ENCODE measurements around the gene GPD1L.

DNA sequence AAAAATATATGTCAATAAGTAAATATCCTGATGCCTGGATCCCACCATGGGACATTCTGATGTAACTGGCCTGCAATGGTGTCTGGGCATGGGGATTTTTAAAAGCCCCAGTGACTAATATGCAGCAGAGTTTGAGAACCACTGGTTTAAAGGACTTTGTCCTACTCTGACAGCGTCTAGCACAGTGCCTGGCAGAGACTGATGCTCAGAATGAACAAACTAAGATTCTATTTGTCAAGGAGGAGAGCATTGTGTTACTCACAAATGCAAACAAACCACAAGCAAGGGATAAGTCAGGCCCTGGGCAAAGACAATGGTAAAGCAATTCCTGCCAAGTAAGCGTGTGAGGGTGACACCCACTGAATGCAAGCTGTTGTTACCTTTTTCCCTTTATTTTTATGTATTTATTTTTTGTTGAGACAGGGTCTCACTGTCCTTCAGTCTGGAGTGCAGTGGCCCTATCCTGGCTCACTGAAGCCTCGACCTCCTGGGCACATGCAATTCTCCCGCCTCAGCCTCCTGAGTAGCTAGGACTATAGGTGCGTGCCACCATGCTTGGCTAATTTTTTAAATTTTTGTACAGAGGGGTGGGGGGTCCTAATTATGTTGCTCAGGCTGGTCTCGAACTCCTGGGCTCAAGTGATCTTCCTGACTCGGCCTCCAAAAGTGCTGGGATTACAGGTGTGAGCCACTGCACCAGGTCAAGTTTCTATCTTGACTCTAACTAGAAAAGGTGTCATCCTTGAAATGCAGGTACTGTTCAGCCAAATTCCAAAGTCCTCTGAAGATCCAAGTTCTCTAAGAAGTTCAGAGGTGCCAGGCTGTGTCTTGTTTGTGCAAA is 909 bp upstream of the GPD1L start:
- TF ChIP-seq, protein P1, sequence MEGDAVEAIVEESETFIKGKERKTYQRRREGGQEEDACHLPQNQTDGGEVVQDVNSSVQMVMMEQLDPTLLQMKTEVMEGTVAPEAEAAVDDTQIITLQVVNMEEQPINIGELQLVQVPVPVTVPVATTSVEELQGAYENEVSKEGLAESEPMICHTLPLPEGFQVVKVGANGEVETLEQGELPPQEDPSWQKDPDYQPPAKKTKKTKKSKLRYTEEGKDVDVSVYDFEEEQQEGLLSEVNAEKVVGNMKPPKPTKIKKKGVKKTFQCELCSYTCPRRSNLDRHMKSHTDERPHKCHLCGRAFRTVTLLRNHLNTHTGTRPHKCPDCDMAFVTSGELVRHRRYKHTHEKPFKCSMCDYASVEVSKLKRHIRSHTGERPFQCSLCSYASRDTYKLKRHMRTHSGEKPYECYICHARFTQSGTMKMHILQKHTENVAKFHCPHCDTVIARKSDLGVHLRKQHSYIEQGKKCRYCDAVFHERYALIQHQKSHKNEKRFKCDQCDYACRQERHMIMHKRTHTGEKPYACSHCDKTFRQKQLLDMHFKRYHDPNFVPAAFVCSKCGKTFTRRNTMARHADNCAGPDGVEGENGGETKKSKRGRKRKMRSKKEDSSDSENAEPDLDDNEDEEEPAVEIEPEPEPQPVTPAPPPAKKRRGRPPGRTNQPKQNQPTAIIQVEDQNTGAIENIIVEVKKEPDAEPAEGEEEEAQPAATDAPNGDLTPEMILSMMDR (tag by site-specific recombination; IDR thresholded peaks at IDR 0.05), result no peak
- TF ChIP-seq BCL11A (tag by site-specific recombination; IDR thresholded peaks at IDR 0.05; ENCODE audit: low read depth), result no peak
- TF ChIP-seq, protein P2, sequence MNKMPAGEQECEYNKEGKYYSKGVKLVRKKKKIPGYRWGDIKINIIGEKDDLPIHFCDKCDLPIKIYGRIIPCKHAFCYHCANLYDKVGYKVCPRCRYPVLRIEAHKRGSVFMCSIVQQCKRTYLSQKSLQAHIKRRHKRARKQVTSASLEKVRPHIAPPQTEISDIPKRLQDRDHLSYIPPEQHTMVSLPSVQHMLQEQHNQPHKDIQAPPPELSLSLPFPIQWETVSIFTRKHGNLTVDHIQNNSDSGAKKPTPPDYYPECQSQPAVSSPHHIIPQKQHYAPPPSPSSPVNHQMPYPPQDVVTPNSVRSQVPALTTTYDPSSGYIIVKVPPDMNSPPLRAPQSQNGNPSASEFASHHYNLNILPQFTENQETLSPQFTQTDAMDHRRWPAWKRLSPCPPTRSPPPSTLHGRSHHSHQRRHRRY (tag by site-specific recombination; IDR thresholded peaks at IDR 0.05), result no peak
- TF ChIP-seq ZNF174 (tag by site-specific recombination; IDR thresholded peaks at IDR 0.05), result no peak
- TF ChIP-seq MEIS1 (CRISPR knock-in tag; IDR thresholded peaks at IDR 0.05; ENCODE audit: borderline replicate concordance), result no peak
- no peak for TF ChIP-seq ZNF530 (tag by site-specific recombination; IDR thresholded peaks at IDR 0.05; ENCODE audit: low read depth)
- TF ChIP-seq ZNF76 (tag by site-specific recombination; IDR thresholded peaks at IDR 0.05; ENCODE audit: borderline replicate concordance, low read depth), result no peak
